ENCODE results near the gene MBOAT1.
A peak's percentile ranks its signal among the peaks of the same experiment; 100 is the strongest.

Gene MBOAT1

DNA sequence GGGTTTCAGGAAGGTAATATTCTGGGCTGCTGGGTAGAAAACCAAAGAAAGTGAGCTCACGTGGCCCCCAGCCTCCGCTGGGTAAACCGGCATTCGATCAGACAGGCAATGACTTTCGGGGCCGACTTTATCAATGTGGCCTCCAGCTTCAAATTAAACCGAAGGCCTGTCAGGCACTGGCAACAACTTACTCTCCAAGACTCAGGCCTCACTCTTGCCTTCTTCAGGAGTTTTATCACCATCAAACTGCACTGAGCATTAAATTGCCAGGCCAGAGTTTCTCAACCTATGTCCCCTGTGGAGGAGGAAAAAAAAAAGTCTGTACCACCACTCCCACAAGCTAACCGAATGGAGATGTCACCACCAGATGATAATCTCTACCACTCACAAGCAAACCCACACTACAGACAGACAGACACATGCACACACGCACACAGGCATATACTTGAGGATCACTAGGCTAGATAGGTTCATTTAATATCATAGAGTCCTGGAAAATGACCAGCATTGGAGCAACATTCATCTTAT lies 1.1 kb upstream of the MBOAT1 start:
- H3K9me3 ChIP-seq: no peaks in the 10 kb centered on the region
- peaks cover 0 to 41% (median 20%) of the 10 kb centered on the region in 4 donors for H3K4me1 ChIP-seq
- intact Hi-C loops (cut with DNase I; ENCODE audit: low total_unique reads): loop anchor here (10.0 kb wide), 2 partner anchors 191 to 321 kb away; partner anchors contain the start of genes CDKAL1 and E2F3
- no peak for TF ChIP-seq CTCF (IDR thresholded peaks at IDR 0.05)
- no peaks in the 10 kb centered on the region for H3K36me3 ChIP-seq
- no peaks in the 10 kb centered on the region for H3K27me3 ChIP-seq
- H3K4me3 ChIP-seq: peak overlapping the region; percentile 90 to 95
- peak overlapping the region; percentile 86 to 89 for H3K27ac ChIP-seq
- no peak for DNase-seq

- TF ChIP-seq CTCF (IDR thresholded peaks at IDR 0.05): no peak
- Histone ChIP-seq H3K27me3 (no peaks in the 10 kb centered on the region), H3K9me3 (no peaks in the 10 kb centered on the region), H3K27ac (peak overlapping the region; percentile 86 to 89), H3K4me1 (peaks cover 0 to 32% (median 19%) of the 10 kb centered on the region in 4 donors), H3K36me3 (no peaks in the 10 kb centered on the region), H3K4me3 (peak overlapping the region; percentile 90 to 95)
- peak in 1 of 2 donors; percentile 38 for DNase-seq
- intact Hi-C loops (cut with DNase I; ENCODE audit: low total_unique reads): loop anchor here (10.0 kb wide), 2 partner anchors 193 to 323 kb away; partner anchors contain the start of genes CDKAL1 and E2F3
Measured at GRCh38 chr6:20211941-20212391, 303 bp downstream of the MBOAT1 start.

GRCh38 chr6:20211037-20211940 lies 980 bp downstream of the MBOAT1 start:
- Histone ChIP-seq H3K9me3 (no peaks in the 10 kb centered on the region), H3K27me3 (no peaks in the 10 kb centered on the region), H3K4me1 (peaks cover 0 to 30% (median 19%) of the 10 kb centered on the region in 4 donors), H3K4me3 (peak overlapping the region; percentile 90 to 95), H3K36me3 (no peaks in the 10 kb centered on the region), H3K27ac (peak overlapping the region; percentile 86 to 89)
- intact Hi-C loops (cut with DNase I; ENCODE audit: low total_unique reads): loop anchor here (10.0 kb wide), 2 partner anchors 194 to 324 kb away; partner anchors contain the start of genes CDKAL1 and E2F3
- DNase-seq: no peak
- TF ChIP-seq CTCF (IDR thresholded peaks at IDR 0.05): no peak

GRCh38 chr6:20210158-20210557 lies 2.1 kb downstream of the MBOAT1 start:
- H3K4me3 ChIP-seq: no peak overlapping the region

More at GRCh38 chr6:20210158-20210557, 2.1 kb downstream of the MBOAT1 start:
- no peaks in the 10 kb centered on the region for H3K9me3 ChIP-seq
- TF ChIP-seq CTCF (IDR thresholded peaks at IDR 0.05): no peak
- H3K27ac ChIP-seq: peak overlapping the region in 1 of 2 donors; percentile 89
- H3K4me1 ChIP-seq: peaks cover 0 to 30% (median 19%) of the 10 kb centered on the region in 4 donors
- no peak for DNase-seq
- no peaks in the 10 kb centered on the region for H3K27me3 ChIP-seq
- no peaks in the 10 kb centered on the region for H3K36me3 ChIP-seq
- intact Hi-C loops (cut with DNase I; ENCODE audit: low total_unique reads): loop anchor here (10.0 kb wide), 2 partner anchors 195 to 325 kb away; partner anchors contain the start of genes CDKAL1 and E2F3

All from tibial artery (tissue), 4 donors.